Measurements from ENCODE around the gene ATP5ME.
A peak's percentile ranks its signal among the peaks of the same experiment; 100 is the strongest.

The ATP5ME gene

GRCh38 chr4:708631-708933, 34.5 kb upstream of the ATP5ME start:
- TF ChIP-seq CTCF (IDR thresholded peaks at IDR 0.05; ENCODE audit: borderline replicate concordance, insufficient read depth, low read depth, low read length), result no peak
- no peak overlapping the region for H3K4me3 ChIP-seq (ENCODE audit: low read depth, low read length)

GRCh38 chr4:707929-708630, 34.0 kb upstream of the ATP5ME start:
- no peak overlapping the region for H3K4me3 ChIP-seq (ENCODE audit: low read depth, low read length)
- no peak for TF ChIP-seq CTCF (IDR thresholded peaks at IDR 0.05; ENCODE audit: borderline replicate concordance, insufficient read depth, low read depth, low read length)

- peak overlapping the region; percentile 88 for H3K4me3 ChIP-seq (ENCODE audit: low read depth, low read length)
These were observed 32.9 kb upstream of the ATP5ME start for GRCh38 chr4:706834-707598.

GRCh38 chr4:706083-706633, 32.1 kb upstream of the ATP5ME start:
- H3K4me3 ChIP-seq (ENCODE audit: low read depth, low read length), result peak overlapping the region; percentile 88

More at GRCh38 chr4:706834-707598, 32.9 kb upstream of the ATP5ME start:
- TF ChIP-seq CTCF (IDR thresholded peaks at IDR 0.05; ENCODE audit: borderline replicate concordance, insufficient read depth, low read depth, low read length), result no peak

DNA sequence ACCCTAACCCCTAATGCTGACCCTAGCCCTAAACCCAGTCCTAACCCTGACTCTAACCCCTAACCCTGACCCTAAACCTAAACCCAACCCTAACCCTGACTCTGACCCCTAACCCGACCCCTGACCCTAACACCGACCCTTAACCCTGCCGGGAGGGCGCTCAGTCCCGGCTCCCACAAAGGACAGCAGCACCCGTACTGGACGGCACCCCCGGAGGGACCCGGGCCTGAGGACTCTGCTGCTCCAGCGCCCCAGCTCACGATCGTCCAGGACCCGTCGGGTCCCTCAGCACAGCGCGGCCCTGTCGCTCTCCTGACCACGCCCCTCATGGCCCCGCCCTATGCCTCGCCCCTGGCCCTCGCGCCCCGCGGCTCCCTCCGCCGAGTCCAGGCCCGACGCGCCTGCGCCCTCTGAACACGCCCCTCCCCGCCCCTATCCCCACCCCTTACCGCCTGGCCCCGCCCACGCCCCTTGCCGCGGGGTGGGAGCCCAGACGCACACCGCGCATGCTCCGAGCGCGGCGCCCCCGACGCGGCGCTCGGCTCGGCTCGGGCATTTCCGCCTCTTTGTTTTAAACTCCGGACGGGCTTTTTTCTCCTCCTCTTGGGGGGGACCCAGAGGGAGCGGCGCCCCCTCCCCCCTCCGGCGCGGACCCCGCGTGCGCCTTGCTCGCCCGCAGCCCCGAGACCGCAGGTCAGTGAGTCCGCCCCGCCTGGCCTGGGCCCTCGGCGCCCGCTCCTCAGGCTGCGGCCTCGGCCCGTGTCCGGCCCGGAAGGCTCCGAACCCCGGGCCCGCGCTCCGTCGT, 31.4 kb upstream of the ATP5ME start, which contains the start of gene PCGF3:
Gene PCGF3, plus strand, starts transcription at position 555 of the 805 bp plus-strand sequence. CDS start 27,849 bp downstream, outside the sequence.
- H3K4me3 ChIP-seq (ENCODE audit: low read depth, low read length), result peak within 1 kb of the TSS; percentile 88
- no peak for TF ChIP-seq CTCF (IDR thresholded peaks at IDR 0.05; ENCODE audit: borderline replicate concordance, insufficient read depth, low read depth, low read length)

GRCh38 chr4:704971-705277, 30.8 kb upstream of the ATP5ME start:
- no peak overlapping the region for H3K4me3 ChIP-seq (ENCODE audit: low read depth, low read length)
- TF ChIP-seq CTCF (IDR thresholded peaks at IDR 0.05; ENCODE audit: borderline replicate concordance, insufficient read depth, low read depth, low read length), result no peak

DNA sequence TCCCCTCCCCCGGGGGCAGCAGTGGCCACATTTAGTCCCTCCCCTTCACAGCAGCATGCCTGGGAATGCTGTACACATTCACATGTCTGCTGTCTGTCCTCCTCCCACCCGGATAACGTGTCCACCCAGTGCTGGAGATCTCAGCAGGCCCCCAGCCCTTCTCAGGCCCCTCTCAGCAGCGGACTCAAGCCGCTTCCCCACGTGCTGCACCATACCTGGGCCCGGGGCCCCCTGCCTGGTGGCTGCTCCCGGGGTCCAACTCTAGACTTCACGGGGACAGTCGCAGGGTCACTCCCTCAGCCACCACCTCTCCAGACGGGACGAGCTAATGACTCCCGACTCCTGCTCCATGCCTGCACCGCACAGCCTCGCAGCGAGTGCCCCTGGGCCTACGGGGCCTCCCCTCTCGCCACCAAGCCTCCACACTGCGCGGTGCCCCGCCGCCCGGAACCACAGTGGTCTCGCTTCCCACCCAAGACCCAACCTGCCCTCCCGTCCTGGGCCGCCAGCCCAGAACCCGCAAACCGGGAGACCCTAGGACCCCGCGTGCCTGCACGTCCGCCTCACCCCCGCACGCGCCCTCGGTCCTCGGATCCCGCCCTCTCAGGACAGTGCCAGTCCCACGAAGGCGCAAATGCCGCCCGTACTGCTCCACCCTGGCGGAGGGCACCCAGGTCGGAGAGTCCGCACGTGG, 30.3 kb upstream of the ATP5ME start:
- no peak overlapping the region for H3K4me3 ChIP-seq (ENCODE audit: low read depth, low read length)
- TF ChIP-seq CTCF (IDR thresholded peaks at IDR 0.05; ENCODE audit: borderline replicate concordance, insufficient read depth, low read depth, low read length), result no peak
